ENCODE measurements around the gene BCL2L11. TPM values are rescaled to one million over a fixed set of nuclear protein-coding genes. Genes with fewer than 3 reads are reported as not detected.
A peak's percentile ranks its signal among the peaks of the same experiment; 100 is the strongest.

The BCL2L11 gene
- total and polyA plus RNA-seq, 9 of the 15 experiments (the other 6 are each of a cell fraction or from before 2014, with no cell fraction given) = 2.2 to 18.8 (median 5.0) TPM

- TF ChIP-seq MGA (IDR thresholded peaks at IDR 0.05) (peak; percentile 90), ESRRA (IDR thresholded peaks at IDR 0.05; ENCODE audit: borderline replicate concordance, low read depth) (no peak), PHF8 (IDR thresholded peaks at IDR 0.05; ENCODE audit: borderline replicate concordance, low read length) (peak; percentile 42; the same call in 1 of the 2 replicates), LEF1 (IDR thresholded peaks at IDR 0.05) (no peak), ZNF586 (CRISPR knock-in tag; conservative IDR thresholded peaks at IDR 0.05) (no peak), ZNF280B (CRISPR knock-in tag; IDR thresholded peaks at IDR 0.05) (no peak), PRMT5 (CRISPR knock-in tag; IDR thresholded peaks at IDR 0.05) (no peak), HDAC6 (IDR thresholded peaks at IDR 0.05; ENCODE audit: low read depth, low read length) (0 out of 2 replicates have a peak, but pooled peaks have one; percentile 77), EHMT2 (IDR thresholded peaks at IDR 0.05) (no peak), RFX7 (CRISPR knock-in tag; IDR thresholded peaks at IDR 0.05) (no peak), RBM22 (IDR thresholded peaks at IDR 0.05; ENCODE audit: low read depth, low read length, poor library complexity, severe bottlenecking) (peak; percentile 43), MED1 (CRISPR knock-in tag; IDR thresholded peaks at IDR 0.05; ENCODE audit: borderline replicate concordance) (0 out of 2 replicates have a peak, but pooled peaks have one; percentile 39), CREB3 (tag; conservative IDR thresholded peaks at IDR 0.05; ENCODE audit: low read depth) (no peak)
Measured at GRCh38 chr2:111121028-111121827, 514 bp downstream of the BCL2L11 start (continued).
